Stimulated activated CD4-positive, alpha-beta T cell treated with anti-CD3 and anti-CD28 coated beads, Interleukin-15, amount 100 ng/mL, for 48 hours (primary cell): ENCODE results near the gene HNRNPD.
"Not testable (repeated sequence)": the region's sequence is repeated elsewhere in the genome, so short reads cannot be mapped to it uniquely, and the experiment has no call there.

Experiments
- DNase-seq, 2 donors: peaks; one replicate each; pipeline ENCODE4 v3.0.0-alpha.2; 2020; ENCODE audit warnings: low read depth in 2 of 2

HNRNPD gene

GRCh38 chr4:82372517-82373485, 990 bp downstream of the HNRNPD start:
- DNase-seq, result peak; percentile 70 to 78

GRCh38 chr4:82371497-82371896, 2.3 kb downstream of the HNRNPD start:
- DNase-seq, result no peak

DNA sequence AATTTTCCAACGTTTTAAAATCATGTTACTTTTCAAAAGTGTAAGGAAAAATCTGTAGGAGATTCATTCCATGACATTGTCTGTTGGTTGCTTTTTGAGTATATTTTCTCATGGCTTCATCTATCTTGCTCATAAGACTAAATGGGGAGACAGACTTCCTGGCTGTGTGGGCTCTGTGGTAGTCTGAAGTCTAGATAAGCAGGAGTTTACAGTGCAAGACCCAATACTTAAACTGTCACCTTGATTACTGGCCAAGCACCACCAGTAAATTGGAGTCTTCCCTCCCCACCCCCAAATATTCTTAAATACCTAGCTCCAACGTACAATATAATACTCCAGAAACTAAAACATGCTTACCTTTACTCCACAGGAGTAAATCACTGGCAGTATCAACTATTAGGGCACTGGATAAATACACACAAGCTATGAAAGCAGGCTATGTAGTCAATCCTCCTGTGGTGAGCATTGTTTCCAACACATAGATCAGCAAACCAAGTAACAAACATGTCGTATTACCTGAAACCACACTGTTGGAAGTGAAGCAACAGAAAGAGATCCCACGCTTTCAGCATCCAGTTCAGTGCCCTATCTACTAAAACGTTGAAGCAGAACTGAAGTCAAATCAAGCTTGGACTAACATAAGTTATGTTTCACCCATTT, 6.2 kb downstream of the HNRNPD start:
- DNase-seq, result no peak

GRCh38 chr4:82366431-82366830, 7.4 kb downstream of the HNRNPD start:
- DNase-seq, result not testable (repeated sequence)

DNA sequence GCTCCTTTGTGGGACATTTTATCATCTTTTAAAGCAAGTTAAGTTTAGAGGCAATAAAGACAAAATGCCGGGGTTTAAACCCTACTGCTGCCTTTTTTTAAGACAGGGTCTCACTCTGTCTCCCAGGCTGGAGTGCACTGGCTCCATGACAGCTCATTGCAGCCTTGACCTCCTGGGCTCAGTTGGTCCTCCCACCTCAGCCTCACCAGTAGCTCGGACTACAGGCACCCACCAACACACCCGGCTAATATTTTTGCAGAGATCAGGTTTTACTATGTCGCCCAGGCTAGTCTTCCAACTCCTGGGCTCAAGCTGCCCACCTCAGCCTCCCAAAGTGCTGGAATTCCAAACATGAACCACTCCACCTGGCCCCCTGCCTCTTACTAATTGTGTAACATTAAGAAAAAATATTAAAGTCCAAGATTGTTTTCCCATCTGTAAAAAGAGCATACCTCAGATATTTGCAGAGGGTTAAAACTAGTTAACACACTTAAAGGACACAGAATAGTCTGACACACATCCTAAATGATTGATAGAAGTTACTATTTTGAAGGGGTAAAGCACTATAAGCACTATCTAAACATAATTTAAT, 9.8 kb downstream of the HNRNPD start:
- DNase-seq, result no peak

- DNase-seq, result no peak
Observed at GRCh38 chr4:82362565-82362964, 11.2 kb downstream of the HNRNPD start.

DNA sequence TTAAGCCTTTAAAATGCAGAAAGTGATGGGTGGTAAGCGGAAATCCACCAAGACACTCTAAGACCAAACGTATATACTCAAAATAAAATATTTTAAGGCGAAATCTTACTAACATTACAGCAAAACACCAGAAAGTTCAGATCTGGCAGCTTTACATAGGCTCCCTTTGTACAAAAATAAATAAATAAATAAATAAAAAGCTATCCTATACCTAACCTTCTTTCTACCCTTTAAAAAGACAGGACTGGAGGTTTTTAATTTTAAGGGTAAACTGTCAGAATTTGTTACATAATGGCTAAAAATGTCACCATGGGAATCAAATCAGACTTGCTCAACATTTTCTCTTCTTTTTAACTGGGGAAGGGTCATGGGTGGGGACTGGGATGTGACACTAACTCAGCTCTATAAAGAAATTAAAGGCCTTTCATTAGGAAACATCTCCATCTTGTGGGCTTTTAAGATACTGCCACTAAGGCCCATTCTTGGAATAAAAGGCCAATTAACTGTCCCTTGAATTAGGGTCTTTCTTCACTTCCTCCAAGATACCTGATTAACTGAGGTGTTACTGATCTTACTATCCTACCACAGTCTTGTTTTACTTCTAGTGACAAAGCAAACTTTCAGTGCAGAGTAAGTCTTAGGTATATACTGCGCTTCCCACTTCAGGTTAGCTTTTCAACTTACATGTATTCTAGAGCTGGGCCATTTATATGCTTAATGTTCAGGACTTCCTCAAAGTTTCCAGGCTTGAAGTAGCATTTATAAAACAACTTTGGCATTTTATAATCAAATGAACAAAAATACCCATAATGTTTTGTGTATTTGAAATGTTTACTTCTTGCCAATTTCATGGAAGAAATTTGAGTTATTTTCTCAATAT, 13.3 kb downstream of the HNRNPD start:
- DNase-seq, result no peak

- no peak for DNase-seq
Observed at GRCh38 chr4:82358847-82359246, 14.9 kb downstream of the HNRNPD start.

DNA sequence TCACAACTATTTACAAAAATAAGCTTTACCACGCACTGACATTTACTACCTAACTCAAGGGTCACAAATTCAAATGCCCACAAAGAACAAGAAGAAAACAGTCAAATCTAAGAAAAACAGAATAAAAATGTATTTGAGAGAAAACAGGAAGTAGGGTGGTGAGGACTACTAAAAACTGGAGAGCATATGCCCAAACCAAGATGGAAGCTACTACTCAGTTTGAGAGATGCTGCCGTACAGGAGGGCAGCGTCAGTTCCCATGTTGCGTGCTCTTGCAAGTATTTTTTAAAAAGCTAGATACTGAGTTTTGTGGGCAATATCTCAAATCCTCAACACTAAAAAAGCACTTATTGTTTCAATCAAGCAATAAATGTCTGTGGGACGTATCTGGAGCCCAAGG, 16.2 kb downstream of the HNRNPD start:
- no peak for DNase-seq

DNA sequence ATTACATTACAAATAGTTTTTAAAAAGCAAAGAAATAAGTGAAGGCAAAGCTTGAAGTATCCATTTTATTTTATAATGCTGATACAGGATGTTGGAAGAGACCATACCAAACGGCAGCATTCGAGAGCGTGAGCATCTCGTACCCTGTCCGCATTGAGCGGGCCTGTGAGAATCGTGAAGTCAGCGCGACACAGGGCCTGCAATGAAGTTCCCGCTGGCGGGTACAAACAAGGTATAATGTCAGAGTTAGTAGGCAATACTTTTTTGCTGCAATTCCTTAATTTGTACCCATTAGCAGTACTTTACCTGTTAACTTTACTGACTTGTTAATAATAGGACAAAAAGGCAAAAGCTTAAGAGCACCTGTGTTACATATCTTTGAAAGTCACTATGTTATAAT, 19.0 kb downstream of the HNRNPD start:
- DNase-seq, result no peak

- no peak for DNase-seq
Observed at GRCh38 chr4:82352825-82353366, 20.9 kb downstream of the HNRNPD start.

DNA sequence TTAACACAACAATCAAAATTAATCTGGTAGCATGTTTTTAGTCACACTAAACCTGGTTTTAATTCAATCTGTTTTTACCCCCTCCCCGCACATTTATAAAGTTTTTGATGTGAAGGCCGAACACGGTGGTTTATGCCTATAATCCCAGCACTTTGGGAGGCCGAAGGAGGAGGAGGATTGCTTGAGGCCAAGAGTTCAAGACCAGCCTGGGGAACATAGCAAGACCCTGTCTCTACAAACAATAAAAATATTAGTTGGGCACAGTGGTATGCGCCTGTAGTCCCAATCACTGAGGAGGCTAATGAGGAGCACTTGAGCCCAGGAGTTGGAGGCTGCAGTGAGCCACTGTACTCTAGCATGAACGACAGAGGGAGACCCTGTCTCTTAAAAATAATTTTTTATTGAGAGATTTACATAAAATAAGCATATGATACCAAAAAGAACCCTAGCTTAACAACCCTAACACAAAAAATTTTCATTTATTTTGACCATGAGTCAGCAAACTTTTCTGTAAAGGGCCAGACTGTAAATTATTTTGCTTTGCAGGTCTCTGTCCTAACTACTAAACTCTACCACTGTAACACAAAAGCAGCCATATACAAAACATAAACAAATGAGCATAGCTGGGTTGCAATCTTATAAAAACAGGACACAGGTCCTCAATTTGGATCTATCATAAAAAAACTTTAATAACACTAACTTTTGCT, 21.5 kb downstream of the HNRNPD start:
- no peak for DNase-seq

DNA sequence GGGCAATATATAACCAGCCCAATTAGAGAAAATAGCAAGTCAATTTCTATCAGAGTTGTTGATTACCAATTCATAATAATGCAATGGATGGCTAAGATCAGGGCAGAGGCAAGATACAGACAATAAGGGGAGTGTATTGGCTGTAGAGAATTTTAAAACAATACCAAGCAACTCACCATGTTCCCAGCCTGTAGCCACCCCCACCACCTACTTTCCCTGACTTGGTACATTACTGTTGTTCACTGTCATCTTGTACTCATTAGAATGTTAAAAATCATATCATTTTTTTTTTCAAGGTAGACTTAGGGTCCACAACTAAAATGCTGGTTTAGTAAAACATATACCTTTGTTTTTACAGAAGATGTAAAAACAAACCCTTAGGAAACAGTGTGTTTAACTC, 27.7 kb downstream of the HNRNPD start:
- no peak for DNase-seq

DNA sequence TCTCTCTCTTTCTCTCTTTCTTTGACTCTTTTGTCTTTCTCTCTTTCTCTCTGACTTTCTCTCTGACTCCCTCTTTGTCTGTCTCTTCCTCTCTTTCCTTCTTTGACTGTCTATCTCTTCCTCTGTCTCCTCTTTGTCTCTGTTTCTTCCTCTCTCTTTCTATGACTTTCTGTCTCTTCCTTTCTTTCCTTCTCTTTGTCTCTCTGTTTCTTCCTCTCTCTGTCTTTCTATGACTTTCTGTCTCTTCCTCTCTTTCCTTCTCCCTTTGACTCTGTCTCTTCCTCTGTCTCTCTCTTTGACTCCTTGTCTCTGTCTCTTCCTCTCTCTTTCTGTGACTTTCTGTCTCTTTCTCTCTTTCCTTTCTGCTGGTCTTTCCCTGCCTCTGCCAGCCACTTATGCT, 38.7 kb downstream of the HNRNPD start:
- no peak for DNase-seq

GRCh38 chr4:82333641-82334040, 40.1 kb downstream of the HNRNPD start:
- not testable (repeated sequence) for DNase-seq

DNA sequence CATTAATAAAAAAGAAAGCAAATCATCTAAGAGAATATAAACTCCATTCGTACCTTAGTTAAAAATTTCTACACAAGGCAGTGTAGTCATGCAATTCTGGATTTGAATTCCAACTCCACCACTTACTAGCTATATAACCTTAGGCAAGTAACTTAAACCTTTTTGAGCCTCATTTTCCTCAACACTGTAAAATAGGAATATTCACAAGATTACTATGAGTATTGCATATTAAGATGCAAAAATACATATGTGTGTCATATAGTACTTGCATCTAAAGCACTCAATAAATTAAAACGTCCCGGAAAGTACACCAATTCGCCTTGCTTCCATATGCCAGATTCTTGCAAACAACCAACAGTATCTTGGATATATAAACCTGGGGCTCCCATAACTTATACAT, 42.0 kb downstream of the HNRNPD start:
- no peak for DNase-seq

DNA sequence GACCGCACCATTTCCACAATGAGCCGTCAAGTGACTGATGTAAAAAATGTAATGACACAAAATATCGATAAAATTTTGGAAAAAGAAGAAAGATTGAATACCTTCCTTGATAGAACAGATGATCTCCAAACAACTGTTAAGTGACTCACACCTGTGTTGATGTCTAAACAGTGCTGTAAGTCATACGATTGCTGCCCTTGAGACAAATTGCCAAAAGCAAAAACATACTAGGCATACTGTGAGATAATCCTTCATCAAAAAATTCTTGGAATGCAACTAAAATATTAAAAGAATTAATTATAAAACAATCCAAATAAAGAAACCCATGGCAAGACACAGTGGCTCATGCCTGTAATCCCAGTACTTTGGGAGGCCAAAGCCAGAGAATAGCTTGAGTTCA, 53.4 kb downstream of the HNRNPD start:
- DNase-seq, result no peak

GRCh38 chr4:82303063-82303462, 70.7 kb downstream of the HNRNPD start:
- not testable (repeated sequence) for DNase-seq
